Activated CD4-positive, alpha-beta T cell treated with anti-CD3 and anti-CD28 coated beads, Interleukin-2, amount 10 ng/mL, durations not matched to agents 24 days and 14 days (primary cell): ENCODE data around the gene PRIMPOL. TPM values are rescaled to one million over a fixed set of nuclear protein-coding genes. Genes with fewer than 3 reads are reported as not detected.
"Not testable (repeated sequence)": the region's sequence is repeated elsewhere in the genome, so short reads cannot be mapped to it uniquely, and the experiment has no call there.

Source experiments
- DNase-seq: peaks from one replicate; pipeline ENCODE4 v3.0.0; 2022
- H3K27ac Mint-ChIP-seq: one replicate; pipeline ENCODE4 v1.8.0; 2022; ENCODE audit warnings: mild to moderate bottlenecking, mixed read lengths
- H3K27me3 Mint-ChIP-seq: one replicate; pipeline ENCODE4 v1.8.0; 2022; ENCODE audit warnings: mixed read lengths
- H3K36me3 Mint-ChIP-seq: one replicate; pipeline ENCODE4 v1.8.0; 2022; ENCODE audit warnings: low read depth, mild to moderate bottlenecking, mixed read lengths
- H3K4me1 Mint-ChIP-seq: one replicate; pipeline ENCODE4 v1.8.0; 2021; ENCODE audit warnings: mixed read lengths
- H3K4me3 Mint-ChIP-seq: one replicate; pipeline ENCODE4 v1.8.0; 2022; ENCODE audit warnings: mild to moderate bottlenecking, moderate library complexity, mixed read lengths
- H3K9me3 Mint-ChIP-seq: one replicate; pipeline ENCODE4 v1.8.0; 2021; ENCODE audit warnings: mixed read lengths
- intact Hi-C: fragments of 100-400 bp; cut with micrococcal nuclease; formaldehyde crosslinking; loops from one replicate; pipeline ENCODE4 v1.15.1; 2023
- total RNA-seq: library from RNA; stranded (reverse); gene quantifications from 2 replicates; pipeline ENCODE4 v1.2.3, GENCODE V29; 2022

The PRIMPOL gene
- total RNA-seq, 1 donor from 2014 or later: 17.6 TPM

DNA sequence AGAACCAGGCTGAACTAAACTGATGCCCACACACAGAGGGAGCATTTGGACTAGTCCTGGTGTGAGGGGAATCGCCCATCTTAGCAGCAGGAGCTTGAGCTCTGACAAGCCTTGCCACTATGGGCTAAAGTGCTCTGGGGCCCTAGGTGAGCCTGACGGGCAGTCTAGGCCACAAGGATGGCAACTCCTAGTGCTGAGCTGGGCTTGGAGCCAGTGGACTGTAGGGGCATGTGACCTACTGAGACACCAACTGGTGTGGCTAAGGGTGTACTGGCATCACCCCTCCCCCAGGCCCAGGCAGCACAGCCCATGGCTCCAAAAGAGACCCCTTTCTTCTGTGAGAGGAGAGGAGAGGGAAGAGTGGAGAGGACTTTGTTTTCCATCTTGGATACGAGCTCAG, 69.9 kb downstream of the PRIMPOL start:
- no peaks in the 10 kb centered on the region for H3K27me3 Mint-ChIP-seq
- intact Hi-C loops: no loop called here
- DNase-seq: peak; percentile 51
- peaks cover 13% of the 10 kb centered on the region for H3K9me3 Mint-ChIP-seq
- H3K36me3 Mint-ChIP-seq: peaks cover 73% of the 10 kb centered on the region
- no peak overlapping the region for H3K27ac Mint-ChIP-seq
- H3K4me1 Mint-ChIP-seq: peaks cover 41% of the 10 kb centered on the region
- H3K4me3 Mint-ChIP-seq: no peak overlapping the region

DNA sequence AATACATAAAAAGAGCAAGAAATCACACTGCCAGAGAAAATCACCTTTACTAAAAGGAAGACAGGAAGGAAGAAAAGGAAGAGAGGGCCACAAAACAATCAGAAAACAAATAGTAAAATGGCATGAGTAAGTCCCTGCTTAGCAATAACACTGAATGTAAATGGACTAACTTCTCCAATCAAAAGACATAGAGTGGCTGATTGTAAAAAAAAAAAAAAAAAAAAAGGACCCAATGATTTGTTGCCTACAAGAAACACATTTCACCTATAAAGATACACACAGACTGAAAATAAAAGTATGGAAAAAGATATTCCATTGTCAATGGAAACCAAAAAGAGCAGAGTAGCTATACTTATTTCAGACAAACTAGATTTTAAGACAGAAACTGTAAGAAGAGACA, 71.7 kb downstream of the PRIMPOL start:
- Mint-ChIP-seq H3K36me3 (peaks cover 73% of the 10 kb centered on the region), H3K9me3 (peaks cover 13% of the 10 kb centered on the region), H3K27me3 (no peaks in the 10 kb centered on the region), H3K4me3 (no peak overlapping the region), H3K4me1 (peaks cover 42% of the 10 kb centered on the region), H3K27ac (peak overlapping the region; percentile 12)
- intact Hi-C loops: no loop called here
- DNase-seq: no peak

DNA sequence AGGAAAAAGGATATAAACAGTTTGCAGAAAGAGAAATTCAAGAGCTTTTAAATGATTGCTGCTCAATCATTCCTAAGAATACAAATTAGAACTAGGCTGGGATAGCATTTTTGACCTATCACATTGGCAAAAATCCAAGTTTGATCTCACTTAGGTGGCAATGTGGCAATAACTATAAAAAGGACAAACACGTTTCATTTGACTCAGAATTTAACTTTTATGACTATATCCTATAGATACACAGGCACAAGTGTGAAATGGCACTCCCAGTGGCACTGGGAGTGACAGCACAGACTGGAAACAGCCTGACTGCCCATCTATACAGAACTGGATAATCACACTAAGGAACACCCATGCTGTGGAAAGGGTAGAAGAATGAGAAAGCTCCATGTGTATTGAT, 73.3 kb downstream of the PRIMPOL start:
- DNase-seq: no peak
- Mint-ChIP-seq H3K9me3 (peaks cover 13% of the 10 kb centered on the region), H3K4me3 (no peak overlapping the region), H3K4me1 (peaks cover 41% of the 10 kb centered on the region), H3K27me3 (no peaks in the 10 kb centered on the region), H3K36me3 (peaks cover 73% of the 10 kb centered on the region), H3K27ac (peak overlapping the region; percentile 21)
- intact Hi-C loops: no loop called here

- Mint-ChIP-seq H3K4me1 (peaks cover 49% of the 10 kb centered on the region), H3K27ac (peak overlapping the region; percentile 60), H3K4me3 (no peak overlapping the region), H3K27me3 (no peaks in the 10 kb centered on the region), H3K9me3 (no peaks in the 10 kb centered on the region), H3K36me3 (peaks cover 63% of the 10 kb centered on the region)
- intact Hi-C loops: no loop called here
- no peak for DNase-seq
These were observed 77.9 kb downstream of the PRIMPOL start for GRCh38 chr4:184727430-184727829.

DNA sequence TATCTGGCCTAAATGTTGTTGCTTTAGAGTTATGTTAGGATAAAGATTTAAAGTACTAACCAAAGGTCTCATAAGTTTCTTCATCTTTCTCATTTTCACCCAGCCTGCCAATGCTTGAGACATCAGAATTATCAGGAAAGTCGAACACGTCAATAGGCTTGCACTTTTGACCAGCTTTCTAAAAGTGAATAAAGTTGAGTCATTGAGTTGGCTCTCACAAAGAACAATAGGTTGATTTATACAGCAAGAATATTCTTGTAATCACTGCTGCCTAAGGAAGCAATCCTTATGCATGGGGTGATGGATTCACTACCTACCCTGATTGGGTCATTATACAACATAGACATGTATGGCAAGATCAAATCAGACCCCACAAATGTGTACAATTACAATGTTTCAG, 79.3 kb downstream of the PRIMPOL start:
- Mint-ChIP-seq H3K9me3 (no peaks in the 10 kb centered on the region), H3K4me3 (no peak overlapping the region), H3K27me3 (no peaks in the 10 kb centered on the region), H3K27ac (peak overlapping the region; percentile 47), H3K4me1 (peaks cover 49% of the 10 kb centered on the region), H3K36me3 (peaks cover 55% of the 10 kb centered on the region)
- intact Hi-C loops: no loop called here
- no peak for DNase-seq

DNA sequence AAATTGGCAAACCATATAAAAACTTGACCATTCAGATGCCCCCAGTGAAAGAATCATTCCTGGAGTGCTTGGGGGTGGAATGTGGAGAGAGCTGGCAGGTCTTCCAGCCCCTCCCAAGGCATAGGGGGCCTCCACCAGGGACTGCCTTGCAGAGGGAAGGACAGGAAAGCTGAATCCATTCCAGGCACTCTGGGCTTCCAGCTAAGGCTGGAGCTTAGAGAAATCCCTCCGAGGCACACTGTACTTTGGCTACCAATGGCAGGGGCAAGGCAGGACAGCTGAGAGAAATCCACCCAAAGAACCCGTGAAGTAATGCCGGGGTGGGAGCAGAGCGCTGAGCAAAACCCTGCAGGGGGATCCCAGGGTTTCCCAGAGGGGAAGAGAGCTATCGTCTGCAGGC, 80.4 kb downstream of the PRIMPOL start:
- H3K9me3 Mint-ChIP-seq: no peaks in the 10 kb centered on the region
- H3K36me3 Mint-ChIP-seq: peaks cover 46% of the 10 kb centered on the region
- intact Hi-C loops: loop anchor here (5.0 kb wide), 3 partner anchors 193 to 1073 kb away; partner anchors contain the start of genes CFAP97, RWDD4 and TRAPPC11
- no peak overlapping the region for H3K27ac Mint-ChIP-seq
- DNase-seq: no peak
- peaks cover 54% of the 10 kb centered on the region for H3K4me1 Mint-ChIP-seq
- H3K27me3 Mint-ChIP-seq: no peaks in the 10 kb centered on the region
- no peak overlapping the region for H3K4me3 Mint-ChIP-seq

GRCh38 chr4:184731056-184731455, 81.5 kb downstream of the PRIMPOL start:
- intact Hi-C loops: loop anchor here (5.0 kb wide), 3 partner anchors 194 to 1074 kb away; partner anchors contain the start of genes CFAP97, RWDD4 and TRAPPC11
- peaks cover 50% of the 10 kb centered on the region for H3K4me1 Mint-ChIP-seq

DNA sequence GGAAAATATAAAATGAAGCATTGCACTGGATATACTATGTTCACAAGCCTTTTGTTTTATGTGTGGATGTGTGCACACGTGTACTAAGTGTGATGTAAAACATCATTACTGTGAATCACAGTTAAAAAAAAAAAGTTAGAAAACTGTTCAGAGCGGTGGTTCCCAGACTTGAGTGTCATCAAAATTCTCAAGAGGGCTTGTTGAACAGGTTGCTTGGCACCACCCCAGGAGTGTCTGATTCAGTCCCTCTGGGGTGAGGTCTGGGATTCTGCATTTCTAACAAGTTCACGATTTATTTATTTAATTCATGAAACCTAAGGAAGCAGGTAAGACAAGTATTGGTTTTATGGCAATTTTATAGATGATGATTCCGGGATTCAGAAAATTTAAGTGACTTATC, 82.6 kb downstream of the PRIMPOL start:
- Mint-ChIP-seq H3K27ac (peak overlapping the region; percentile 93), H3K36me3 (peaks cover 33% of the 10 kb centered on the region), H3K4me3 (peak overlapping the region; percentile 96), H3K9me3 (no peaks in the 10 kb centered on the region), H3K4me1 (peaks cover 46% of the 10 kb centered on the region), H3K27me3 (no peaks in the 10 kb centered on the region)
- intact Hi-C loops: loop anchor here (2.0 to 5.0 kb wide), 4 partner anchors 195 to 1075 kb away; partner anchors contain the start of genes CFAP97, RWDD4 and TRAPPC11
- DNase-seq: no peak

More at GRCh38 chr4:184731056-184731455, 81.5 kb downstream of the PRIMPOL start:
- Mint-ChIP-seq H3K27ac (no peak overlapping the region), H3K4me3 (peak overlapping the region; percentile 20), H3K27me3 (no peaks in the 10 kb centered on the region), H3K9me3 (no peaks in the 10 kb centered on the region), H3K36me3 (peaks cover 41% of the 10 kb centered on the region)
- no peak for DNase-seq

DNA sequence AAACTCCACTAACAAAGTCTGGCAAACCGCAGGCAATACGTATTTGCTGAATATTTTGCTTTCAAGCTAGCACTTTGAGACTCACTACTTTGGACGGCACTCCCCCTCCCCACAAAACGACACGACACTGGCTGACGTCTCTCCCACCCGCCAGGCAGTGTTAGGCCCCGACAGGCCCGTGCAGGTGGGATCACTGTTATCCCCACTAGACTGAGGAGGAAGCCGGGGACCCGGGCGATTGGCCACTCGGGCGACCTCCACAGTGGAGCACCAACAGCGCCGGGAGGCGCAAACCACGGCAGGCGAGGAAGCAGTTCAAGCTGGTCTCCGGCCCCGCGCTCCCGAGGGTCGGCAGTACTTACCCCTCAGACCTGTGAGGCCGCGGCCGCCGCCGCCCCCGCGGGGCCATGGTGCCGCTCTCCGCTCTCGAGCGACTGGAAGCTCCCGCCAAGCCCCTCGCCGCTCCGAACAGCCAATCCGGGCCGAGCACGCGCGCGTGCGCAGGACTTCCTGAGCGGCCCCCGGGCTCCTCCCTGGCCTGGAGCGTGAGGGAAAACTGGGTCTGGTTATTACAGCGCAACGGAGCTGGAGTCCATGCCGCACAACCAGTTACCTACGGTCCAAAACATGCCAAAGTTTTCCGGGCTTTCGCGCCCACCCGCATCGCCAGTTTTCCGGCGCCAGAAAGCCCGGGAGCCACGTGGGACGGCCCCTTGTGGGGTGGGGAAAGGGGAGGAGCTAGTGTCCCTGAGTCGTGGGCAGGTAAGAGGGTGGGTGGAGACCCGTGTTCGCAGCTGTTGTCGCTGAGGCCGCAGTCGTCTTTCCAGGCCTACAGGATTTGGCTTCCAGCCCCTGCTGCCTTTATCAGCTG, 84.4 kb downstream of the PRIMPOL start, which contains the start of gene CENPU:
Gene CENPU (minus strand): TSS at position 443 of the 871 bp plus-strand sequence. CDS start 34 bp downstream, at position 409.
- peak; percentile 99 for DNase-seq
- peak within 1 kb of the TSS; percentile 93 for H3K27ac Mint-ChIP-seq
- H3K4me3 Mint-ChIP-seq: peak within 1 kb of the TSS; percentile 96
- no peaks in the 10 kb centered on the region for H3K9me3 Mint-ChIP-seq
- intact Hi-C loops: loop anchor here (1.0 to 5.0 kb wide), 10 partner anchors 28 to 1230 kb away; partner anchors contain the start of genes CASP3, CFAP97, IRF2 and PRIMPOL
- peaks cover 41% of the 10 kb centered on the region for H3K4me1 Mint-ChIP-seq
- H3K27me3 Mint-ChIP-seq: no peaks in the 10 kb centered on the region
- H3K36me3 Mint-ChIP-seq: peaks cover 20% of the 10 kb centered on the region

DNA sequence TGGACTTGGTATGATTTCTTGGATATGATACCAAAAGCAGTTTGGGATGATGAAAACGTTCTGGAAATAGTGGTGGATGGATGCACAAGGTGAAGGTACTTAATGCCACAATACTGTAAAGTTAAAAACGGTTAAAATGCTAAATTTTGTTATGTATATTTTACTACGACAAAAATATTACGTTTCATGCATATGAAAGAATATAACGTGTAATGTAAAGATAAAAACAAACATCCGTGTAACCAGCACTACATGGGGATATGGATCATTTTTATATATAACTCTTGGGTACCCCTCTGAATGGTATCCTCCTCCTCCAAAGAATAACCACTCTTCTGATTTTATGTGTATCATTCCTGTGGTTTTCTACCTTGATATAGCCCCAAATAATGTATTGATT, 85.2 kb downstream of the PRIMPOL start:
- Mint-ChIP-seq H3K4me3 (peak overlapping the region; percentile 96), H3K4me1 (peaks cover 41% of the 10 kb centered on the region), H3K36me3 (peaks cover 16% of the 10 kb centered on the region), H3K9me3 (no peaks in the 10 kb centered on the region), H3K27ac (peak overlapping the region; percentile 93), H3K27me3 (no peaks in the 10 kb centered on the region)
- intact Hi-C loops: loop anchor here (1.0 to 5.0 kb wide), 9 partner anchors 28 to 1230 kb away; partner anchors contain the start of genes CASP3, CFAP97, IRF2 and PRIMPOL
- no peak for DNase-seq

- Mint-ChIP-seq H3K27ac (peak overlapping the region; percentile 19), H3K4me1 (peaks cover 14% of the 10 kb centered on the region)
- H3K4me3 Mint-ChIP-seq, intact Hi-C loops, H3K36me3 Mint-ChIP-seq, H3K27me3 Mint-ChIP-seq, H3K9me3 Mint-ChIP-seq, DNase-seq: not testable (repeated sequence)
These were observed 90.0 kb downstream of the PRIMPOL start for GRCh38 chr4:184739575-184739974.

GRCh38 chr4:184740980-184741391, 91.4 kb downstream of the PRIMPOL start:
- Mint-ChIP-seq H3K27me3 (peaks cover 1% of the 10 kb centered on the region), H3K36me3 (peaks cover 2% of the 10 kb centered on the region), H3K9me3 (no peaks in the 10 kb centered on the region), H3K4me1 (peaks cover 15% of the 10 kb centered on the region), H3K27ac (no peak overlapping the region), H3K4me3 (no peak overlapping the region)
- intact Hi-C loops: no loop called here
- DNase-seq: no peak

DNA sequence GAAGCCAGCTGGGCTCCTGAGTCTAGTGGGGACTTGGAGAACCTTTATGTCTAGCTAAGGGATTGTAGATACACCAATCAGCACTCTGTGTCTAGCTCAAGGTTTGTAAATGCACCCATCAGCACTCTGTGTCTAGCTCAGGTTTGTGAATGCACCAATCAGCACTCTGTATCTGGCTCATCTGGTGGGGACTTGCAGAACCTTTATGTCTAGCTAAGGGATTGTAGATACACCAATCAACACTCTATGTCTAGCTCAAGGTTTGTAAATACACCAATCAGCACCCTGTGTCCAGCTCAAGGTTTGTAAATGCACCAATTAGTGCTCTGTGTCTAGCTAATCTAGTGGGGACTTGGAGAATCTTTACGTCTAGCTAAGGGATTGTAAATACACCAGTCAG, 92.1 kb downstream of the PRIMPOL start:
- H3K36me3 Mint-ChIP-seq, H3K9me3 Mint-ChIP-seq, H3K27me3 Mint-ChIP-seq, DNase-seq, intact Hi-C loops, H3K4me3 Mint-ChIP-seq, H3K27ac Mint-ChIP-seq: not testable (repeated sequence)
- peaks cover 21% of the 10 kb centered on the region for H3K4me1 Mint-ChIP-seq

- Mint-ChIP-seq H3K27ac (no peak overlapping the region), H3K4me1 (peaks cover 21% of the 10 kb centered on the region), H3K4me3 (no peak overlapping the region), H3K36me3 (peaks cover 2% of the 10 kb centered on the region), H3K9me3 (no peaks in the 10 kb centered on the region), H3K27me3 (peaks cover 1% of the 10 kb centered on the region)
- intact Hi-C loops: loop anchor here (2.0 kb wide), 1 partner anchor 391 kb away; no protein-coding TSS in a partner anchor
- DNase-seq: no peak
These were observed 94.1 kb downstream of the PRIMPOL start for GRCh38 chr4:184743650-184744049.
